ENCODE data around the gene COL24A1. TPM values are rescaled to one million over a fixed set of nuclear protein-coding genes. Genes with fewer than 3 reads are reported as not detected.

COL24A1 gene
- total and polyA plus RNA-seq, 5 donors from 2014 or later = 0.32 TPM; not detected in 4

DNA sequence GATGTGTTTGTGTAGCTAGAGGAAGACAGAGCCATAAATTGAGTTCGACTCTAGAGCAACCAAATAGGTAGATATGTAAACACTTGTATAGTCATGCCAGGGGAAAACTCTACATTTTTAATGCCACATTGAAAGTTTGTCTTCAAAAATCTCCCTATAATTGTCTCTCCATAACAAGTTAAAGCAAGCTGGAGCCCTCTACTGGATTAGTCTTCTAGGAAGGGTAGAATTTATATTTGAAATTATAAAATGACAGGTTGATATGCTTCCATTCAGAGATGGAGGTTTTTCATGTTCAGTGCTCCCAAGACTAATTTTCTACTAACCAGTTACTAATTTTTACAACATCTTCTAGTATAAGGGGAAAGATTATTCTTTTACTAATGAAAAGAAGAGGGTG, 13.1 kb upstream of the COL24A1 start:
- Histone ChIP-seq H3K4me3 (ENCODE audit: low read depth, low read length) (no peak overlapping the region), H3K4me1 (ENCODE audit: control insufficient read depth, insufficient read depth, low read length, poor library complexity, severe bottlenecking) (no peaks in the 10 kb centered on the region), H3K27ac (ENCODE audit: insufficient read depth, low read length, poor library complexity, severe bottlenecking) (no peak overlapping the region), H3K9me3 (ENCODE audit: control insufficient read depth in 2 of 2, low read length in 2 of 2) (no peaks in the 10 kb centered on the region), H3K36me3 (ENCODE audit: control insufficient read depth, insufficient read depth, low read length) (no peaks in the 10 kb centered on the region), H3K27me3 (ENCODE audit: control insufficient read depth, insufficient read depth, low read length) (no peaks in the 10 kb centered on the region)
- H3K27ac Mint-ChIP-seq = no peak overlapping the region
- no peak for ATAC-seq (ENCODE audit: low read depth in 2 of 2)
- DNase-seq = no peak
- H3K4me1 Mint-ChIP-seq = no peaks in the 10 kb centered on the region
- H3K4me3 Mint-ChIP-seq = no peak overlapping the region
- H3K9me3 Mint-ChIP-seq = peaks cover 0 to 17% (median 6%) of the 10 kb centered on the region in 7 donors
- peaks cover 9% of the 10 kb centered on the region for H3K27me3 Mint-ChIP-seq
- H3K36me3 Mint-ChIP-seq = no peaks in the 10 kb centered on the region

DNA sequence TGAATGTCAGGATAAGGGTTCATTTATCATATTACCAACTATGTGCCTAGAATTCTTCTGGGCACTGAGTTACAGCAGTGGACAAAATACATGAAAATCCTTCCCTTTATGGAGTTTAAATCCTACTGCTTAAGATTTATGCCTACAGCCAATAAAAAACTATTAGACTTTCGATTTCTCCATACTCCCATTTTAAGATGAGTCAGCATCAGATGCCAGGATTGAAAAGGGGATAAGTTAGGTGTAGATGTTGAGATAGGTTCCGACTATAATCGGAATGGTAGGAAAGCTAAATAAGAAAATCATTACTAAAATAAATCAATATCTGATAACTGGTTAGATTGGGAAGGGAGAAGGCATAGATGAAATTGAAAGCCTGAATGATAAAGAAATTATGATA, 3.2 kb upstream of the COL24A1 start:
- peaks cover 9% of the 10 kb centered on the region for H3K27me3 ChIP-seq (ENCODE audit: control insufficient read depth, insufficient read depth, low read length)
- H3K4me1 Mint-ChIP-seq = peaks cover 0 to 2% (median 0%) of the 10 kb centered on the region in 4 donors
- H3K27me3 Mint-ChIP-seq = peaks cover 29% of the 10 kb centered on the region
- no peaks in the 10 kb centered on the region for H3K36me3 Mint-ChIP-seq
- H3K9me3 ChIP-seq (ENCODE audit: control insufficient read depth in 2 of 2, low read length in 2 of 2) = no peaks in the 10 kb centered on the region
- H3K9me3 Mint-ChIP-seq = peaks cover 0 to 8% (median 2%) of the 10 kb centered on the region in 7 donors
- no peaks in the 10 kb centered on the region for H3K4me1 ChIP-seq (ENCODE audit: control insufficient read depth, insufficient read depth, low read length, poor library complexity, severe bottlenecking)
- DNase-seq = no peak
- no peak overlapping the region for H3K27ac Mint-ChIP-seq
- no peak overlapping the region for H3K4me3 Mint-ChIP-seq
- H3K36me3 ChIP-seq (ENCODE audit: control insufficient read depth, insufficient read depth, low read length) = no peaks in the 10 kb centered on the region
- H3K27ac ChIP-seq (ENCODE audit: insufficient read depth, low read length, poor library complexity, severe bottlenecking) = no peak overlapping the region
- H3K4me3 ChIP-seq (ENCODE audit: low read depth, low read length) = no peak overlapping the region
- no peak for ATAC-seq (ENCODE audit: low read depth in 2 of 2)

DNA sequence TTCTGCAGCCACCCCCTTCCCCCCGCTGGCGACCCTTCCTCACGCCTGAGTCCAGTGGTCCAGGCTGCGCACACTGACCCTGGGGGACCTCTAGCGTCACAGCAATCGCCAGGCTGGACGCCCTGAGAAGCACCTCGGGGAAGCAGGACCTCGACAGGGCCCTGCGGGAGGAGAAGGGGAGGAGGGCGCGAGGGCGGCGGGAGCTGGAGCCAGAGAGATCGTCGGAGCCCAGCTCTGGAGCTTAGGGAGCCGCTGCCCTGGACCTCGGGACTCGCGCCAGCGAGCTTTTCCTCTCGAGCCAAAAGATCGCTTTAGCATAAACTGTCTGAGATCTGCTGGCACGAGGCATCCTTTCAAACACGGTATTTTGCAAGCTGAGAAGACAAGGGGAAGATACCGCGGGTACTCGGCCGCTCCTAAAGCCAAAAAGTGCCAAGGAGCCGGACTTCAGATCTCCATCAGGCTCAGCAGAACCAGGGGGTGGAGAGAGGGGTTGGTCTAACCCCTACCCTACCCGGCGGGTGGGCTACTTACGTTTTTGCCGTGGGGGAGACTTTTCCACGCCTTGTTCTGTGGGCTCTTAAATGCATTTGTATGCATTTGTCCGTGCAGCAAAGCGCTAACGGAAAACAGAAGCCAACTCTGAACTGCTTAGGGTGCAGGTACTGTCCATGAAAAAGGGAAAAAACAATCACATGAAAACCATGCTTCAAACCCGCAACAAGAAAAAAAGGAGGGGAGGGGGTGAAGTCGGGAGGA, 586 bp downstream of the COL24A1 start:
- Histone ChIP-seq H3K36me3 (ENCODE audit: control insufficient read depth, insufficient read depth, low read length) (no peaks in the 10 kb centered on the region), H3K4me3 (ENCODE audit: low read depth, low read length) (no peak overlapping the region), H3K9me3 (ENCODE audit: control insufficient read depth in 2 of 2, low read length in 2 of 2) (no peaks in the 10 kb centered on the region), H3K27me3 (ENCODE audit: control insufficient read depth, insufficient read depth, low read length) (peaks cover 9% of the 10 kb centered on the region), H3K27ac (ENCODE audit: insufficient read depth, low read length, poor library complexity, severe bottlenecking) (no peak overlapping the region), H3K4me1 (ENCODE audit: control insufficient read depth, insufficient read depth, low read length, poor library complexity, severe bottlenecking) (no peaks in the 10 kb centered on the region)
- no peaks in the 10 kb centered on the region for H3K36me3 Mint-ChIP-seq
- peaks cover 37% of the 10 kb centered on the region for H3K27me3 Mint-ChIP-seq
- H3K27ac Mint-ChIP-seq = no peak overlapping the region
- H3K4me3 Mint-ChIP-seq = no peak overlapping the region
- no peak for ATAC-seq (ENCODE audit: low read depth in 2 of 2)
- no peak for DNase-seq
- H3K9me3 Mint-ChIP-seq = peaks cover 0 to 8% (median 0%) of the 10 kb centered on the region in 7 donors
- H3K4me1 Mint-ChIP-seq = peaks cover 0 to 2% (median 0%) of the 10 kb centered on the region in 4 donors

DNA sequence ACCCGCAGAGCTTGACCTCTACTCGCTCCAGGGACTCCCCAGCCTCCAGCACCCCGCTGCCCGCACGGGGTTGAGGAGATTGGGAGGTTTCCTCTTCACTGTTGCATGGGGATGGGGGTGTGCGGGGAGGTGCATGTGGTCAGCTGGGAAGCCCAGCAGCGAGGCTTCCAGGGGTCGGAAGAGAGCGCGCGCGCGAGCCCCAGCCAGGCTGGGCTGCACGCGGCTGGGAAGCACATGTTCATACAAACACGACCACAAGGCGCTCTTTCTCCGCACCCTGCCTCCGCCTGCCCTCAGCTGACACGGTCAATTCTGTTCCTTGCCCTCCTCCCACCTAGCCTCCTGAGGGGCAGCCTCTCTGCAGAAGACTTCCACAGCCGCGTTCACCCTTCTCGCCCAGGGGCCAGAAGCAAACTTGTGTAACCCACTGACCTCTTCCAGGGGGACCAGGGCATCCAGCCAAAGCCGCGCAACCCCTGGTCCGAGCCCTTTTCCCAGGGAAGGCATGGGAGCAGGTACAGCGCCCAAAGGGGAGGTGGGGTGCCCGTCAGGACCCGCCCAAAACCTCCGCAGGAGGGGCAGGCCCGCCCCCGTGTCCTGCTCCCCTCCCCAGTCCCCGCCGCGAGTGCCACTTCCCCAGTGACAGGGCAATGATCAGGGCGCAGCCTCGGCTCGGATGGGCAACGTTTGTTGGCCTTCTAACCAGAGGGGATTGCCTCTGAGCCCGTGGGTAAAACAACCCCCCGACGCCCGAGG, 1.3 kb downstream of the COL24A1 start:
- peaks cover 0 to 2% (median 0%) of the 10 kb centered on the region in 4 donors for H3K4me1 Mint-ChIP-seq

DNA sequence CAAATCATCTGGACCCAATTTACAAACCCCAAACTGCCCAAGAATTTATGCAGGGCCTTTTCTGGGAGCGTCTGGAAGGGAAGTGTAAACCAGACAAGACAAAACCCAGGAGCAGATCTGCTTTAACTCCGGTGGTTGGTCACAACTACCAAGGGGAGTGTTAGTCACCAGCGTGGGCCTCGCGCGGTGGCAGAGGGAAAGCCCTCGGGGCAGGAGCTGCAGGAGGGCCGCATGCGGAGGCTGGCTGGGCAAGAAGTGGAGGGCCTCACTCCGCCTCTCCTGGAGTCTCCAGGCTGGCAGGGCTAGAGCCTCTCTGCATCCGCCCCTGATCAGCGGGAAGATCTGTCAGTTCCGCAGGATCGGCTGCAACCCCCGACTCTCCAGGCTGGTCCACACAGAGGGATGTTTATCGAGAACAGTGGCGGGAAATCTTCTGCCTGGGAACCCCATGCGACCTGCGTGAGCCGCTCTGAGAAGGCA, 2.0 kb downstream of the COL24A1 start:
- ATAC-seq (ENCODE audit: low read depth in 2 of 2) = no peak
- peaks cover 9% of the 10 kb centered on the region for H3K27me3 ChIP-seq (ENCODE audit: control insufficient read depth, insufficient read depth, low read length)
- peaks cover 37% of the 10 kb centered on the region for H3K27me3 Mint-ChIP-seq
- H3K9me3 Mint-ChIP-seq = peaks cover 0 to 8% (median 0%) of the 10 kb centered on the region in 7 donors
- H3K4me1 ChIP-seq (ENCODE audit: control insufficient read depth, insufficient read depth, low read length, poor library complexity, severe bottlenecking) = no peaks in the 10 kb centered on the region
- H3K4me3 ChIP-seq (ENCODE audit: low read depth, low read length) = no peak overlapping the region
- H3K27ac ChIP-seq (ENCODE audit: insufficient read depth, low read length, poor library complexity, severe bottlenecking) = no peak overlapping the region
- no peaks in the 10 kb centered on the region for H3K36me3 ChIP-seq (ENCODE audit: control insufficient read depth, insufficient read depth, low read length)
- no peak for DNase-seq
- no peaks in the 10 kb centered on the region for H3K36me3 Mint-ChIP-seq
- H3K4me1 Mint-ChIP-seq = peaks cover 0 to 2% (median 0%) of the 10 kb centered on the region in 4 donors
- H3K9me3 ChIP-seq (ENCODE audit: control insufficient read depth in 2 of 2, low read length in 2 of 2) = no peaks in the 10 kb centered on the region
- H3K4me3 Mint-ChIP-seq = no peak overlapping the region
- no peak overlapping the region for H3K27ac Mint-ChIP-seq

More for the DNA sequence above, 1.3 kb downstream of the COL24A1 start:
- H3K27me3 Mint-ChIP-seq = peaks cover 37% of the 10 kb centered on the region
- H3K27ac ChIP-seq (ENCODE audit: insufficient read depth, low read length, poor library complexity, severe bottlenecking) = no peak overlapping the region
- H3K36me3 Mint-ChIP-seq = no peaks in the 10 kb centered on the region
- peaks cover 0 to 8% (median 0%) of the 10 kb centered on the region in 7 donors for H3K9me3 Mint-ChIP-seq
- H3K27me3 ChIP-seq (ENCODE audit: control insufficient read depth, insufficient read depth, low read length) = peaks cover 9% of the 10 kb centered on the region
- no peaks in the 10 kb centered on the region for H3K36me3 ChIP-seq (ENCODE audit: control insufficient read depth, insufficient read depth, low read length)
- ATAC-seq (ENCODE audit: low read depth in 2 of 2) (no peak), DNase-seq (no peak)
- H3K4me3 ChIP-seq (ENCODE audit: low read depth, low read length) = no peak overlapping the region
- H3K4me1 ChIP-seq (ENCODE audit: control insufficient read depth, insufficient read depth, low read length, poor library complexity, severe bottlenecking) = no peaks in the 10 kb centered on the region
- no peaks in the 10 kb centered on the region for H3K9me3 ChIP-seq (ENCODE audit: control insufficient read depth in 2 of 2, low read length in 2 of 2)
- no peak overlapping the region for H3K4me3 Mint-ChIP-seq
- H3K27ac Mint-ChIP-seq = no peak overlapping the region

DNA sequence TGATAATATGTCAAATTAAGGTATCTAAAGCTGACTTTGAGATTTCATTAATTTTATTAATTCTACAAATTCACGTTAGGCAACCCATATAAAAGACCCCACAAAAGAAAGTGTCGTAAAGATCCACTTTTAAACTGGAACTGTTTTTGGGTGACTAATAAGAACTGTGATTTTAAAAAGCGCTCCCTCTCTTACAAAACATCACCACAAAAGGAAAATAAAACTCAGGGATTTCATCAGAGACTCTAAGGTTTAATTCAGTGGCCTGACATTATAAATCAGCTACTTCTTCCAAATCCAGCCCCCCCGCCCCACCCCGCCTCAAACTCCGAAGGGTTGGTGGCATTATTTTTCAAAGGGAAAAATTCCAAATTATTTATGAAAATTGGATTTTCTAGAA, 2.7 kb downstream of the COL24A1 start:
- peaks cover 0 to 2% (median 0%) of the 10 kb centered on the region in 4 donors for H3K4me1 Mint-ChIP-seq
- no peak for DNase-seq
- no peak overlapping the region for H3K4me3 Mint-ChIP-seq
- Histone ChIP-seq H3K9me3 (ENCODE audit: control insufficient read depth in 2 of 2, low read length in 2 of 2) (no peaks in the 10 kb centered on the region), H3K27ac (ENCODE audit: insufficient read depth, low read length, poor library complexity, severe bottlenecking) (no peak overlapping the region), H3K27me3 (ENCODE audit: control insufficient read depth, insufficient read depth, low read length) (peaks cover 9% of the 10 kb centered on the region), H3K4me1 (ENCODE audit: control insufficient read depth, insufficient read depth, low read length, poor library complexity, severe bottlenecking) (no peaks in the 10 kb centered on the region), H3K36me3 (ENCODE audit: control insufficient read depth, insufficient read depth, low read length) (no peaks in the 10 kb centered on the region), H3K4me3 (ENCODE audit: low read depth, low read length) (no peak overlapping the region)
- peaks cover 0 to 8% (median 0%) of the 10 kb centered on the region in 7 donors for H3K9me3 Mint-ChIP-seq
- H3K36me3 Mint-ChIP-seq = no peaks in the 10 kb centered on the region
- peaks cover 34% of the 10 kb centered on the region for H3K27me3 Mint-ChIP-seq
- H3K27ac Mint-ChIP-seq = no peak overlapping the region
- no peak for ATAC-seq (ENCODE audit: low read depth in 2 of 2)

DNA sequence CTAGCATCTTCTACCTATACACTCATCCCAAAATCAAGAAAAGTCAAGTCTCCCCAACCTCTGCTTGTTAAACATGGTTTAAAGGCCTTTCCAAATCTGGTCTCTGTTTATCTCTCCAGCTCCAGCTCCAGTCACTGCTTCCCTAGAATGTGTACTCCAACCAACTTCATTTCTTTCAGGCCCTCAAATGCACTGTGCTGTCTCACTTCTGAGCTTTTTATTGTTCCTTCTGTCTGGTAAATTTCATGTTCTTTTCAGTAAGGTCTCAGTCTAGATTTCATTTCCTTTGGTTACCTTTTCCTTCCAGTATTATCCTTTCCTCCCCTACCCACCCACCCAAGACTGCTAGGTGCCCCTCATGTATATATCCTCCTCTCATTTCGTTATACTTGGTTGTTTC, 3.7 kb downstream of the COL24A1 start:
- H3K27me3 ChIP-seq (ENCODE audit: control insufficient read depth, insufficient read depth, low read length) = peaks cover 9% of the 10 kb centered on the region
- H3K9me3 Mint-ChIP-seq = peaks cover 0 to 8% (median 0%) of the 10 kb centered on the region in 7 donors
- no peak for ATAC-seq (ENCODE audit: low read depth in 2 of 2)
- H3K9me3 ChIP-seq (ENCODE audit: control insufficient read depth in 2 of 2, low read length in 2 of 2) = no peaks in the 10 kb centered on the region
- H3K4me3 Mint-ChIP-seq = no peak overlapping the region
- H3K36me3 ChIP-seq (ENCODE audit: control insufficient read depth, insufficient read depth, low read length) = no peaks in the 10 kb centered on the region
- H3K27me3 Mint-ChIP-seq = peaks cover 30% of the 10 kb centered on the region
- peaks cover 0 to 2% (median 0%) of the 10 kb centered on the region in 4 donors for H3K4me1 Mint-ChIP-seq
- H3K4me3 ChIP-seq (ENCODE audit: low read depth, low read length) = no peak overlapping the region
- no peaks in the 10 kb centered on the region for H3K4me1 ChIP-seq (ENCODE audit: control insufficient read depth, insufficient read depth, low read length, poor library complexity, severe bottlenecking)
- H3K36me3 Mint-ChIP-seq = no peaks in the 10 kb centered on the region
- DNase-seq = no peak
- no peak overlapping the region for H3K27ac Mint-ChIP-seq
- no peak overlapping the region for H3K27ac ChIP-seq (ENCODE audit: insufficient read depth, low read length, poor library complexity, severe bottlenecking)
